HL-60/S4 treated with retinoic acid at 250 ng/mL for 4 days and 3 days (cell line): ENCODE results near the gene XPO1.
"Not testable (repeated sequence)": the region's sequence is repeated elsewhere in the genome, so short reads cannot be mapped to it uniquely, and the experiment has no call there.

Experiments used
- in situ Hi-C: fragments of 300-500 bp; cut with MboI; formaldehyde crosslinking; loops from 2 replicates; pipeline ENCODE4 v1.7.0; 2022; ENCODE audit warnings: low sequenced_read_pairs

The XPO1 gene

GRCh38 chr2:61470122-61470951, 67.8 kb downstream of the XPO1 start:
- in situ Hi-C loops = no loop called here

GRCh38 chr2:61469424-61470121, 68.6 kb downstream of the XPO1 start:
- in situ Hi-C loops = no loop called here

DNA sequence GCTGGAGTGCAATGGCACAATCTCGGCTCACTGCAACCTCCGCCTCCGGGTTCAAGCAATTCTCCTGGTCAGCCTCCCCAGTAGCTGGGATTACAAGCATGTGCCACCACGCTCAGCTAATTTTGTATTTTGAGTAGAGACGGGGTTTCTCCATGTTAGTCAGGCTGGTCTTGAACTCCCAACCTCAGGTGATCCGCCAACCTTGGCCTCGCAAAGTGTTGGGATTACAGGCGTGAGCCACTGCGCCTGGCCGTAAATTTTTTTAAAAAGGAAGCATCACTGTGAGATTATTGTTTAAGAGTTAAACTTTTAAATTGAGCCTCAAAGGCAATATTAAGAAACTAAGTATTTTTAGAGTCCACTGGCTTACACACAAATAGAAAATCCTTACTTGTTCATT, 69.9 kb downstream of the XPO1 start:
- in situ Hi-C loops = not testable (repeated sequence)

GRCh38 chr2:61465045-61465444, 73.1 kb downstream of the XPO1 start:
- in situ Hi-C loops = no loop called here

GRCh38 chr2:61463769-61464475, 74.2 kb downstream of the XPO1 start:
- in situ Hi-C loops = no loop called here

DNA sequence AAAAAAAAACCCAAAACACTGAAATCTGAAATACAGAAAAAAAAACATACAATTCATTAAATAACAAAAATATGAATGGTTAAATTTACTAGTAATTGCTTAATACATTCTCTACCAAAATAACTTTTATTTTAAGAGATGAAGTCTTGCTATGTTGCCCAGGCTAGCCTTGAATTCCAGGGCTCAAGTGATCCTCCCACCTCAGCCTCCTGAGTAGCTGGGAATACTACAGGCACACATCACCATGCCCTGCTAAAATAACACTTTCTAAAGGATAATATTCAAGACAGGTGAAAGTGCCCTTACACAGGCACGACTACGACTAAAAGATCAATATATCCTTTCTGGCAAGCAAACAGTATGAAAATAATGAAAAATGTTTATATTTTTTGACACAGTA, 76.8 kb downstream of the XPO1 start:
- in situ Hi-C loops = no loop called here

GRCh38 chr2:61460163-61460562, 78.0 kb downstream of the XPO1 start:
- in situ Hi-C loops = no loop called here

GRCh38 chr2:61456746-61457420, 81.3 kb downstream of the XPO1 start:
- in situ Hi-C loops = no loop called here

GRCh38 chr2:61456070-61456745, 81.9 kb downstream of the XPO1 start:
- in situ Hi-C loops = no loop called here

GRCh38 chr2:61454972-61455371, 83.2 kb downstream of the XPO1 start:
- in situ Hi-C loops = not testable (repeated sequence)

- in situ Hi-C loops = no loop called here
Observed at GRCh38 chr2:61454383-61454782, 83.8 kb downstream of the XPO1 start.

- in situ Hi-C loops = no loop called here
Observed at GRCh38 chr2:61452392-61452791, 85.8 kb downstream of the XPO1 start.

DNA sequence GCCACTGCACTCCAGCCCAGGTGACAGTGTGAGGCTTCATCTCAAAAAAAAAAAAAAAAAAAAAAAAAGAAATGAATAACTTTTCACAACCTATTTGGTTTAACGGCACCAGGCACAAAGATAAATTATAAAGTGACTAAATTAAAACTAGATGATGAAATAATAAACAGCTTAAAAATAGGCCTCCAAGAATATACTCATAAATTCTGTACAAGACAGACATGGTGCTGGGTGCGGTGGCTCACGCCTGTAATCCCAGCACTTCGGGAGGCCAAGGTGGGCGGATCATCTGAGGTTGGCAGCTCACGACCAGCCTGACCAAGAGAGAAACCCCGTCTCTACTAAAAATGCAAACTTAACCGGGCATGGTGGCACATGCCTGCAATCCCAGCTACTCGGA, 87.0 kb downstream of the XPO1 start:
- in situ Hi-C loops = no loop called here

DNA sequence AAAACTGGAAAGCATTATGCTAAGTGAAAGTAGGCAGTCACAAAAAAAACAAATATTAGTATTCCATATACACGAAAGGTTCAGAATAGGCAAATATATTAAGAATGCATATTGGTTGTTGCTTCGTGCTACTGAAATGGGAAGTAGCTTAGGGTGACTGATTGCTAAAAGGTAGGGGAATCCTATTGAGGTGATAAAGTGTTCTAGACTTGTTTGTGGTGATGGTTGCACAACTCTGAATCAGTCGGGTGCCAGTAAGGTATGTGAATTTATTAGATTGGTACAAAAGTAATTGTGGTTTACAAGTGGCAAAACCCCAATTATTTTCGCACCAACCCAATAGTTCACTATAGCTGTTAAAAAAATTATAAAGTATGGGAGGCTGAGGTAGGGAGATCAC, 88.0 kb downstream of the XPO1 start:
- in situ Hi-C loops = no loop called here

DNA sequence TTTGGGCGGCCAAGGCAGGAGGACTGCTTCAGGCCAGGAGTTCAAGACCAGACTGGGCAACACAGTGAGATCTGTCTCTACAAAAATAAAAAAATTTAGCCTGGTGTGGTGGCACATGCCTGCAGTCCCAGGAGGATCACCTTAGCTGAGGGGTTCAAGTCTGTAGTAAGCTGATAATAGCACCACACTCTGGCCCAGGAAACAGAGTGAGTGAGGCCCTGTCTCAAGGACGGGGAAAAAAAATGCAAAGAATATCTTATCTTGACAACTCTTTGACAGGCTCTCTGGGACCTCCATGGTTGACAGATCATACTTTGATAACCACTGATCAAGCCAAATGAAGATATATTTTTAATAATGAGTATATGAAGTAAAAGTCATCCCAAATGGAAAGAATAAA, 89.9 kb downstream of the XPO1 start:
- in situ Hi-C loops = no loop called here

GRCh38 chr2:61446971-61447370, 91.2 kb downstream of the XPO1 start:
- in situ Hi-C loops = not testable (repeated sequence)

GRCh38 chr2:61443342-61444041, 94.7 kb downstream of the XPO1 start:
- in situ Hi-C loops = no loop called here

DNA sequence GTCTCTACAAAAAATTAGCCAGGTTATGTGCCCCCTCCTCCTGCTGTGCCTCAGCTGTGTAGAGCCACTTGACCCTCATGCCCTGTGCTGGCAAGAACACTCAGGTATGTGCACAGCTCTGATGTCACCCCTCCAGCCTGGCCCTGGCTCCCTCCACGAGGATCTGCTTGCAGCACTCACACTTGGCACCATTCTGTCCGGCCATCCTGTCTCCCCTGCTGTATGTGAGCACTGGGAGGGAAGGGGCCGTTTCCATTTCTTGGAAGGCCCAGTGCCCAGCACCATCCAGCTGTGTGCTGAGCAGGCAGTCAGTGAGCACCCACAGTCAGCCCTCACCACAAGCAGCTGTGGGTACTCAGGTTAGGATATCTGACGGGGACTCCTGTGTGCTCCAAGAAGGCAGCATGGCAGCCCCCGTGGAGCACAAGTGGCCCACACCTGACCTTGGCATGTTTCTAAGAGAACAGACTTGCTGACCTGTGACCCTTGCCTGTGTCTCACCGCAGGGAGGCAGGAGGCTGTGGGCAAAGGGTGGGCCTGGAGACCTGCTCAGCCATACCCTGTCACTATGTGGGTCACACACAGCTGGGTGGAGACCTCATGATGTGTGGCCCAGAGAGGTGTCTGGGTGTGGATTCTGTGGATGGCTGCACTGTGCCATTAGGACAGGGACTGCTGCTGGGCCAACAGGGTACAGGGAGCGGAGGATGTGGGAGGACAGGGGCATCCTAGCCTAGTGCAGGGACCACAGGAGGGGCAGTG, 98.7 kb downstream of the XPO1 start:
- in situ Hi-C loops = no loop called here

DNA sequence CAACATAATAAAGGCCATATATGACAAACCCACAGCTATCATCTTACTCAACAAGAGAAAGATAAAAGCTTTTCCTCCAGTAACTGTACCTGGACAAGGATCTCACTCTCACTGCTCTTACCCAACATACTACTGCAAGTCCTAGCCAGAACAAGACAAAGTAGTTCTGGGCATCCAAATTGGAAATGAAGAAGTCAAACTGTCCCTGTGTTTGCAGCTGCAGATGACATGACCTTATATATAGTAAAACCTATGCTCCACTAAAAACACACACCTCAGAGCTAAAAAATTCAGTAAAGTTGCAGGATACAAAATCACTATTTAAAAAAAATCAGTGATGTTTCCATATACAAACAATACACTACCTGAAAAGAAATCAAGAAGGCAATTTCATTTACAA, 99.5 kb downstream of the XPO1 start:
- in situ Hi-C loops = no loop called here
